H1 (cell line): ENCODE data around the gene MIA2. TPM values are rescaled to one million over a fixed set of nuclear protein-coding genes. Genes with fewer than 3 reads are reported as not detected.
A peak's percentile ranks its signal among the peaks of the same experiment; 100 is the strongest.

ENCODE experiments used
- CTCF ChIA-PET: fragments of 300-600 bp; sonication (Branson Sonifier 250); formaldehyde crosslinking; loops from one replicate; lab custom pipeline; 2021; ENCODE audit not compliant: partially characterized antibody; lab: Charles Lee
- POLR2A ChIA-PET: fragments of 300-600 bp; sonication (Branson Sonifier 250); formaldehyde crosslinking; loops from one replicate; lab custom pipeline; 2021; ENCODE audit warnings: inconsistent platforms; ENCODE audit not compliant: partially characterized antibody; lab: Charles Lee
- DNase-seq, 2 experiments: peaks; one replicate each; pipeline versions ENCODE4 v3.0.0 to v3.0.0-alpha.2; 2010 to 2022; ENCODE audit warnings: low spot score in 2 of 2, low read depth in 1 of 2, mixed read lengths in 1 of 2
- FAIRE-seq: peaks from 2 replicates; lab custom pipeline; 2011; peaks lifted over from hg19 to GRCh38; lab: Jason Lieb, UNC
- H2AFZ ChIP-seq: 2 replicates; pipeline ENCODE4 v1.8.1; 2012; ENCODE audit warnings: low read length, inconsistent platforms
- H2AK5ac ChIP-seq: 2 replicates; pipeline ENCODE4 v1.6.1; 2013; ENCODE audit warnings: low read depth, low read length
- H2BK120ac ChIP-seq: replicated peaks from 2 replicates; pipeline ENCODE3; 2013; ENCODE audit warnings: low read depth, low read length, inconsistent platforms
- H2BK12ac ChIP-seq: 2 replicates; pipeline ENCODE4 v1.6.1; 2013; ENCODE audit warnings: low read depth, low read length
- H2BK15ac ChIP-seq: 2 replicates; pipeline ENCODE4 v1.6.1; 2013; ENCODE audit warnings: low read length
- H2BK20ac ChIP-seq: 2 replicates; pipeline ENCODE4 v1.6.1; 2013; ENCODE audit warnings: low read length
- H2BK5ac ChIP-seq: 2 replicates; pipeline ENCODE4 v1.6.1; 2013; ENCODE audit warnings: low read depth, low read length
- H3K14ac ChIP-seq: 2 replicates; pipeline ENCODE4 v1.6.1; 2013; ENCODE audit warnings: inconsistent platforms; ENCODE audit not compliant: insufficient read length
- H3K18ac ChIP-seq: 2 replicates; pipeline ENCODE4 v1.6.1; 2013; ENCODE audit warnings: low read length; ENCODE audit errors: extremely low read depth
- H3K23ac ChIP-seq: 2 replicates; pipeline ENCODE4 v1.6.1; 2013; ENCODE audit warnings: inconsistent platforms; ENCODE audit not compliant: insufficient read length
- H3K23me2 ChIP-seq: 2 replicates; pipeline ENCODE4 v1.6.1; 2013; ENCODE audit warnings: low read depth, low read length
- H3K27ac ChIP-seq: 2 replicates; pipeline ENCODE4 v1.6.1; 2011; ENCODE audit warnings: low read depth, low read length, inconsistent platforms
- H3K27me3 ChIP-seq, 4 experiments: replicated peaks in 1 of 4; 1 replicate in 1 of 4; 2 replicates in 3 of 4; pipeline versions ENCODE4 v1.6.1 to v1.8.1; 2011 to 2013; ENCODE audit warnings: low read length in 3 of 4, mild to moderate bottlenecking in 3 of 4, inconsistent platforms in 2 of 4, mixed read lengths in 2 of 4, moderate library complexity in 1 of 4; ENCODE audit not compliant: control insufficient read depth in 3 of 4, insufficient read depth in 3 of 4; ENCODE audit errors: extremely low read depth in 1 of 4
- H3K36me3 ChIP-seq, 4 experiments: 2 replicates each; pipeline versions ENCODE4 v1.6.1 to v1.8.1; 2011 to 2013; ENCODE audit warnings: mild to moderate bottlenecking in 4 of 4, low read length in 3 of 4, moderate library complexity in 2 of 4, control low read depth in 1 of 4, inconsistent platforms in 1 of 4; ENCODE audit not compliant: insufficient read depth in 4 of 4, control insufficient read depth in 2 of 4
- H3K4ac ChIP-seq: replicated peaks from 2 replicates; pipeline ENCODE3; 2013; ENCODE audit warnings: low read length, low read depth, mixed read lengths, inconsistent platforms; ENCODE audit not compliant: insufficient read length
- H3K4me1 ChIP-seq, 4 experiments: replicated peaks in 1 of 4; 1 replicate in 1 of 4; 2 replicates in 3 of 4; pipeline versions ENCODE4 v1.6.1 to v1.8.1; 2011 to 2013; ENCODE audit warnings: low read length in 3 of 4, inconsistent platforms in 2 of 4, mixed read lengths in 1 of 4; ENCODE audit not compliant: insufficient read depth in 4 of 4, control insufficient read depth in 3 of 4
- H3K4me2 ChIP-seq, 2 experiments: 2 replicates each; pipeline versions ENCODE4 v1.6.1 to v1.8.1; 2011 to 2013; ENCODE audit warnings: low read depth in 2 of 2, low read length in 2 of 2, control low read depth in 1 of 2, inconsistent platforms in 1 of 2, mild to moderate bottlenecking in 1 of 2; ENCODE audit not compliant: insufficient read depth in 1 of 2
- H3K4me3 ChIP-seq, 4 experiments: fragments of 200-600, 300-600 bp in 1 of 4; sonication (generic), shearing (Covaris generic), sonication (Bioruptor Twin) in 1 of 4; 2 replicates each; pipeline versions ENCODE4 v1.5.1 to v1.8.1; 2011 to 2016; ENCODE audit warnings: low read length in 4 of 4, low read depth in 3 of 4, control low read depth in 2 of 4, inconsistent platforms in 2 of 4, mild to moderate bottlenecking in 2 of 4, mixed read lengths in 1 of 4, moderate library complexity in 1 of 4; ENCODE audit not compliant: insufficient read depth in 2 of 4; ENCODE audit errors: extremely low read depth in 1 of 4
- H3K56ac ChIP-seq: replicated peaks from 2 replicates; pipeline ENCODE3; 2013; ENCODE audit warnings: low read depth, mild to moderate bottlenecking, mixed read lengths, low read length, inconsistent platforms; ENCODE audit not compliant: insufficient read length
- H3K79me1 ChIP-seq: 2 replicates; pipeline ENCODE4 v1.6.1; 2013; ENCODE audit warnings: low read depth, low read length, control low read depth
- H3K79me2 ChIP-seq, 2 experiments: 2 replicates each; pipeline versions ENCODE4 v1.6.1 to v1.8.1; 2012 to 2013; ENCODE audit warnings: low read length in 2 of 2, mild to moderate bottlenecking in 2 of 2, inconsistent platforms in 1 of 2; ENCODE audit not compliant: insufficient read depth in 2 of 2, control insufficient read depth in 1 of 2
- H3K9ac ChIP-seq, 4 experiments: replicated peaks in 1 of 4; 1 replicate in 1 of 4; 2 replicates in 3 of 4; pipeline versions ENCODE4 v1.6.1 to v1.8.1; 2011 to 2013; ENCODE audit warnings: low read depth in 3 of 4, low read length in 3 of 4, control low read depth in 2 of 4, mild to moderate bottlenecking in 2 of 4, moderate library complexity in 2 of 4, inconsistent platforms in 1 of 4; ENCODE audit errors: extremely low read depth in 1 of 4
- H3K9me3 ChIP-seq, 2 experiments: 2 replicates each; pipeline versions ENCODE4 v1.6.1 to v1.8.1; 2012 to 2013; ENCODE audit warnings: mild to moderate bottlenecking in 2 of 2, moderate library complexity in 2 of 2, control low read depth in 1 of 2, inconsistent platforms in 1 of 2, low read depth in 1 of 2, low read length in 1 of 2, mixed read lengths in 1 of 2; ENCODE audit not compliant: insufficient read depth in 2 of 2
- H4K20me1 ChIP-seq, 2 experiments: replicated peaks in 1 of 2; 2 replicates each; pipeline versions ENCODE3 to v1.8.1; 2011 to 2013; ENCODE audit warnings: inconsistent platforms in 2 of 2, low read length in 2 of 2, mild to moderate bottlenecking in 1 of 2; ENCODE audit not compliant: insufficient read depth in 2 of 2, control insufficient read depth in 1 of 2
- H4K5ac ChIP-seq: 2 replicates; pipeline ENCODE4 v1.6.1; 2013; ENCODE audit warnings: low read length, low read depth, mixed read lengths, inconsistent platforms; ENCODE audit not compliant: insufficient read length
- H4K8ac ChIP-seq: 2 replicates; pipeline ENCODE4 v1.8.0; 2013; ENCODE audit warnings: mild to moderate bottlenecking, moderate library complexity, low read length, inconsistent platforms; ENCODE audit not compliant: insufficient read depth; ENCODE audit errors: extremely low read depth
- H4K91ac ChIP-seq: replicated peaks from 2 replicates; pipeline ENCODE3; 2013; ENCODE audit warnings: low read length, mixed read lengths, inconsistent platforms; ENCODE audit not compliant: insufficient read length
- CTBP2 ChIP-seq: IDR thresholded peaks from 2 replicates; pipeline ENCODE4 v1.7.0; 2011; ENCODE audit warnings: borderline replicate concordance, mild to moderate bottlenecking, moderate library complexity, mixed read lengths, low read length; ENCODE audit not compliant: insufficient read depth, insufficient read length
- JUN ChIP-seq: IDR thresholded peaks from 2 replicates; pipeline ENCODE4 v1.6.1; 2011; ENCODE audit warnings: low read depth, mild to moderate bottlenecking, improper control_type of control experiment, low read length
- KDM5A ChIP-seq: fragments of 200-600 bp; IDR thresholded peaks from 2 replicates; pipeline ENCODE4 v1.7.1; 2012; ENCODE audit warnings: mild to moderate bottlenecking, low read length, inconsistent platforms, mixed read lengths
- RBBP5 ChIP-seq: IDR thresholded peaks from 2 replicates; pipeline ENCODE4 v1.7.1; 2012; ENCODE audit warnings: low read depth, mild to moderate bottlenecking, inconsistent platforms, low read length, moderate library complexity, borderline replicate concordance
- SIRT6 ChIP-seq: IDR thresholded peaks from one replicate; pipeline ENCODE4 v1.7.1; 2012; ENCODE audit warnings: low read length, inconsistent platforms
- TAF1 ChIP-seq: IDR thresholded peaks from 2 replicates; pipeline ENCODE4 v1.6.1; 2011; ENCODE audit warnings: mild to moderate bottlenecking, low read depth, low read length
- YY1 ChIP-seq: IDR thresholded peaks from 2 replicates; pipeline ENCODE4 v1.6.1; 2011; ENCODE audit warnings: low read depth, mild to moderate bottlenecking, low read length
- WGBS, 2 experiments: shearing (Covaris generic) in 1 of 2; methylation state at CpG; one replicate each; pipeline versions ENCODE4 v1.1.6 to v1.1.7; 2013 to 2015; ENCODE audit warnings: low lambda C conversion rate in 2 of 2, mixed read lengths in 2 of 2, inconsistent platforms in 1 of 2, low coverage in 1 of 2, missing lambda C conversion rate in 1 of 2; ENCODE audit not compliant: insufficient replicate concordance in 2 of 2, insufficient coverage in 1 of 2, insufficient read length in 1 of 2; ENCODE audit errors: extremely low coverage in 1 of 2, missing lambda C conversion rate in 1 of 2; 5-methylcytosine and 5-hydroxymethylcytosine counted together
- polyA plus RNA-seq, 7 experiments: library from polyadenylated mRNA; depleted of rRNA in 3 of 7; stranded (reverse) in 5 of 7; unstranded in 2 of 7; fragments of >200 nt in 5 of 7; fragments of 200-250 nt in 2 of 7; gene quantifications; 1 replicate in 5 of 7; 2 replicates in 1 of 7; 4 replicates in 1 of 7; pipeline versions ENCODE4 v1.2.1 to v1.2.3, GENCODE V29; 2011 to 2013; ENCODE audit warnings: missing spikeins in 2 of 7, mixed read lengths in 2 of 7
- total RNA-seq: library from RNA; stranded (reverse); fragmentation: NEBNext Ultra II Directional; extraction: Animal tissue kit (Norgen Biotek cat#: 25700); gene quantifications from 2 replicates; pipeline ENCODE4 v1.2.1, GENCODE V29; 2021

MIA2 gene
- total and polyA plus RNA-seq, 2 of the 8 experiments (the other 6 are each of a cell fraction or from before 2014, with no cell fraction given) = 10.1 to 15.0 TPM

GRCh38 chr14:39369029-39369428 lies 135.3 kb downstream of the MIA2 start:
- Histone ChIP-seq H3K79me1 (no peaks in the 10 kb centered on the region), H3K9ac (no peak overlapping the region), H3K23ac (no peak overlapping the region), H4K91ac (no peak overlapping the region), H3K79me2 (no peaks in the 10 kb centered on the region), H3K9me3 (no peaks in the 10 kb centered on the region), H3K27ac (no peak overlapping the region), H4K5ac (no peak overlapping the region), H3K4me2 (0 out of 4 replicates have a peak overlapping the region, but pooled peaks of 1 of the 2 experiments have one; percentile 12), H3K27me3 (no peaks in the 10 kb centered on the region), H3K14ac (no peak overlapping the region), H2BK5ac (no peak overlapping the region), H3K4me1 (peaks cover 8 to 10% (median 9%) of the 10 kb centered on the region in 4 experiments), H2AFZ (no peak overlapping the region), H3K36me3 (no peaks in the 10 kb centered on the region), H2BK12ac (no peak overlapping the region), H3K23me2 (no peaks in the 10 kb centered on the region), H3K4me3 (no peak overlapping the region), H3K56ac (no peak overlapping the region), H4K8ac (no peak overlapping the region), H2BK120ac (no peak overlapping the region), H2AK5ac (no peak overlapping the region), H2BK15ac (no peak overlapping the region), H4K20me1 (no peaks in the 10 kb centered on the region), H3K4ac (no peak overlapping the region), H3K18ac (no peak overlapping the region), H2BK20ac (no peak overlapping the region)
- POLR2A ChIA-PET = interaction anchor here (0.9 to 1.0 kb wide), 2 partner anchors 63 to 183 kb away, joined by 3 to 5 read pairs; partner anchors contain the start of gene FBXO33
- CTCF ChIA-PET = interaction anchor here (0.9 to 2.5 kb wide), 7 partner anchors 48 to 184 kb away, joined by 3 to 12 read pairs (median 3); no protein-coding TSS in a partner anchor
- 94% methylated on average over 2 of the region's 2 CpGs; no CpG with 5 or more reads in 1 of the 2 experiments for WGBS, 2 experiments
- no peak for FAIRE-seq
- DNase-seq = no peak
- TF ChIP-seq KDM5A = no peak
- no peak for TF ChIP-seq CTBP2
- TF ChIP-seq SIRT6 = no peak
- no peak for TF ChIP-seq JUN
- no peak for TF ChIP-seq YY1
- TF ChIP-seq TAF1 = no peak
- no peak for TF ChIP-seq RBBP5
